Right renal cortex interstitium (tissue), 3 donors: ENCODE data around the gene PDF. TPM values are rescaled to one million over a fixed set of nuclear protein-coding genes. Genes with fewer than 3 reads are reported as not detected.

Source experiments
- DNase-seq, 3 donors: peaks; one replicate each; pipeline ENCODE4 v3.0.0-alpha.2; 2013; ENCODE audit warnings: low read depth in 3 of 3, low spot score in 2 of 3
- polyA plus RNA-seq, 3 donors: library from polyadenylated mRNA; unstranded; fragments of 120-200 nt; gene quantifications; one replicate each; pipeline ENCODE4 v1.2.1, GENCODE V29; 2013; ENCODE audit not compliant: insufficient read length in 3 of 3

Gene PDF
- polyA plus RNA-seq, 3 donors: 2.5 to 3.1 (median 2.6) TPM

GRCh38 chr16:69340095-69340644 lies 9.8 kb upstream of the PDF start:
- DNase-seq: no peak

- DNase-seq: peak; percentile 94 to 98 (median 94)
Observed at GRCh38 chr16:69339289-69340094, 9.1 kb upstream of the PDF start, which contains the start of the genes COG8 and NIP7. COG8 (minus strand) TSS chr16:69339564; CDS start chr16:69339552, 12 bp downstream. NIP7 (plus strand) TSS chr16:69339772; CDS start chr16:69339830, 58 bp downstream.

DNA sequence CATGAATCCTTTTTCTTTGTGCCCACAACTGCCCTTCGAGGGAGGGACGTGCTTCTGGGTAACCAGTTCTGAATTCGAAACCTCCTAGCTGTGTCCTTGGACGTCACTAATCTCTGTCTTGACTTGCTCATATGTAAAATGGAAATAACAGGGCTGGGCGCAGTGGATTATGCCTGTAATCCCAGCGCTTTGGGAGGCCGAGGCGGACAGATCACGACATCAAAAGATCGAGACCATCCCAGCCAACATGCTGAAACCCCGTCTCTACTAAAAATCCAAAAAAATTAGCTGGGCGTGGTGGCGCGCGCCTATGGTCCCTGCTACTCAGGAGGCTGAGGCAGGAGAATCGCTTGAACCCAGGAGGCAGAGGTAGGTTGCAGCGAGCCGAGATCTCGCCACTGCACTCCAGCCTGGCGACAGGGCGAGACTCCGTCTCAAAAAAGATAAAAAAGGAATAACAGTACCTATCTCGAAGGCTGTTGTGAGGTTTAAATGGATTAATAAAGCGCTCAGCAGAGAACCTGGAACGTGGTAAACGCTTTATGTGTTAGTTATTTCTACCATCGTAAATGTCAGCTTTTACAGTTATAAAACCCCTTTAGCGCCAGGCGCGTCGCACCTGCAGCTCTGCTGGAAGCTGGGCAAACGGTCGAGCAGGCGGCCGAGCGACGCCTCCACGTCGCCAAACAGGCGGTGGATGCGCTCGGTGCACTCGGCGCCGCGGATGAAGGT lies 8.3 kb upstream of the PDF start:
- no peak for DNase-seq

GRCh38 chr16:69334696-69335095 lies 4.3 kb upstream of the PDF start:
- DNase-seq: no peak

DNA sequence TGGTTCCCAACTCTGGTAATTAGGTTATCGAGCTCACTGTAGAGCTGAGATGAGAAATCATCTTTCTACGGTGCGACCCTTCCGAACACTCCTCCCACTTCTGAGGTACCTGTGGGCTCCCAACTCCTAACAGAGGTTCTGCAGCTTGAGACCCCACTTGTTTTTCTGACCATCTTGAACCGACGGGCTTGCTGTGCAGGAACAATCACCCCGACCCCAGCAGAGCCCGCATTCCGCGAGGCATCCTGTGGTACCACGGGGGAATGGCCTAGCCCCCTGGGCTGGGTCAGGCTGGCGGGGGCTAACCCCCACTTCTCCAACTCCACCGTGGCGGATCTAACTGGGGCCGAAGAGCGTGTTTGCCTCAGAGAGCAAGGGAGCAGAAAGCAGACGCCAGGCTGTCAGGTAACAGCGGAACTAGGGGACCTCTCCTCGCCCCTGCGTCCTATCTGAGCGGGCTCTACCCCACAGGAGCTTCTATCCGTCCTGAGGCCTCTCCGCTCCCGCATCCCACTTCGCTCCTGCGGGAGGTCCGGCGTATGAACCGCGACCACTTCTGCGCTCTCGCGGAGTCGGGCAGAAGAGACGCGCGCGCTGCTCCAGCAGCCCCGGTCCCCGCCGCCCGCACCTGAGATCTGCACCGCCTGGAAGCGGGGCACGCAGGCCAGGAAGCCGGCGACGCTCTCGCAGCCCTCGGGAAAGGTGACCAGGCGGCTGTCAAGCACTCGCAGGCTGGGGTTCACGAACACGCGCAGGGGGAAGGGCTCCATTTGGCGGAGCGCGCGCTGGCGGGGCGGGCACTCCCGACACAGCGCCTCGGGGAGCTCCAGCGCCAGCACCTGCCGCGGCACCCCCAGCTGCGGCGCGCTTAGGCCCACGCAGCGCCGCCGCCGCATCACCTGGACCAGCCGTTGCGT lies 761 bp downstream of the PDF start:
- DNase-seq: no peak

GRCh38 chr16:69328854-69329316 lies 1.5 kb downstream of the PDF start:
- no peak for DNase-seq

- no peak for DNase-seq
Observed at GRCh38 chr16:69327585-69328310, 2.6 kb downstream of the PDF start.

- DNase-seq: no peak
Observed at GRCh38 chr16:69326172-69326873, 4.1 kb downstream of the PDF start.

DNA sequence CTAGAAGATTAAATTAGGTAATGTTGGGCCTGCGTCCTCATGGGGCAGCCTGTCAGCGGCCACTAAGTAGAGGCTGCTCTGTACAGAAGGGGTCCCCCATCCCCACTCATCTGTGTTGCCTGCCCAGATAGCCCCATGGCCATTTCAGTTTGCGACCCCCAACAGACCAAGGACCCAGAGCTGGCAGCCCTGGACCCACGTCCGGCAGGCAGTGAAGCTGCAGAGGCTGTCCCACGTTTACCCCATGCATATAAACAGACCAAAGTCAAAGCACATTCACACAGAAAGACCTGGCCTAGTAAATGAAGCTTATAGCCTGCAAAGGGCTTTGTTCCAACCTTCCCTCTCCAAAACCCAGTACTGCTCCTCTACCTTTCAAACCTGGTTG lies 4.6 kb downstream of the PDF start:
- no peak for DNase-seq

GRCh38 chr16:69324585-69325253 lies 5.7 kb downstream of the PDF start:
- DNase-seq: no peak

- no peak for DNase-seq
Observed at GRCh38 chr16:69324013-69324531, 6.3 kb downstream of the PDF start.

- no peak for DNase-seq
Observed at GRCh38 chr16:69323415-69323814, 7.0 kb downstream of the PDF start.

- no peak for DNase-seq
Observed at GRCh38 chr16:69322343-69322742, 8.0 kb downstream of the PDF start.

GRCh38 chr16:69321080-69321479 lies 9.3 kb downstream of the PDF start:
- DNase-seq: no peak

DNA sequence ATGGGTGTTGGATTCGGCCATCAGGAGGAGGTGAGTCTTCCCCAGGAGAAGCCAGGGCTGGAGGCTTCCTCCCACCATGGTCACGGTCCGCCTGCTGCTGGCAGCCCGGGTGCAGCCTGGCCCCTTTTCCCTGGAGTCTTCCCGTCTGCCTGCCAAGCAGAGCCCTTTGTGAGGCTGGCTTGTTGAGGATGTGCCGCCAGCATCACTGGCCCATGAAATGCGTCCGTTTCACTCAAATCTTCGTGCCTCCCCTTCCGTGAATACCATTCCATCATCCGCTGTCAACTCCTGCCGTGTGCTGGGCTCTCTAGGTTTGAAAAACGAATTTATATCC lies 9.7 kb downstream of the PDF start:
- no peak for DNase-seq

DNA sequence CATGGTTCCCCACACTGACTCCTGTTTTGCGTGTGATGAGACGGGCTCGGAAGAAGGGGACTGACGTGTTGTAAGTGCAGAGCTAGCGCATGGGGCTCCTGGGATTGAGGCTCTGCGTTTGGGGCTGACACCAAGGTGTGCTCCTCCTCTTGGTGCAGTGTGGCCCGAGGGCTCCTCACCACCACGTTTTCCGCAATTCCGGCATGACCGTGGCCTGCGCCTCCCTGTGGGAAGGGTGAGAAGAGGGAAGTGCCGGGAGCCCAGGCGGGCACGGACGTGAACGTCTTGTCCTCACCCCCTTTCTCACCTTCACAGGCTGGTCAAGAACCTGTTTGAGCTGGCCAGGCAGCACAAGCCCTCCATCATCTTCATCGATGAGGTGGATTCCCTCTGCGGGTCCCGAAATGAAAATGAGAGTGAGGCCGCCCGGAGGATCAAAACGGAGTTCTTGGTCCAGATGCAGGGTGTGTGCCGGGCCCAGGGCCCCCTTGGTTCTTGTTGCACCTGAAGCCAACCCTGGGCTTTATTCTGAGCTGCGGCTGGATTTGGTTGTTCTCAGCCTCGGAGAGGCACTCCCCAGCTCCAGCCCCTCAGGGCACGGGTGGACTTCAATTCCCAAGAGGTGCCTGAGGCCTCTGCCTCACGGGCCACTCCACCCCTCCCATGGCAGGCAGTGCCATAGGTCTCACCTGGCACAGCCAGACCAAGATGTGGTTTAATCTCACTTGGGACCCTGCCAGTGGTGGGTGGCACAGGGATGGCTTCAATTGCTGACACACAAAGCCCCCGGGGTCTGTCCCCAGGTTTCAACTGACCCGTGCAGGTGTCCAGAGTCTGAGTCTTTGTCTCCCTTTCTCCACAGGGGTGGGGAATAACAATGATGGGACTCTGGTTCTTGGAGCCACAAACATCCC lies 10.3 kb downstream of the PDF start:
- no peak for DNase-seq

DNA sequence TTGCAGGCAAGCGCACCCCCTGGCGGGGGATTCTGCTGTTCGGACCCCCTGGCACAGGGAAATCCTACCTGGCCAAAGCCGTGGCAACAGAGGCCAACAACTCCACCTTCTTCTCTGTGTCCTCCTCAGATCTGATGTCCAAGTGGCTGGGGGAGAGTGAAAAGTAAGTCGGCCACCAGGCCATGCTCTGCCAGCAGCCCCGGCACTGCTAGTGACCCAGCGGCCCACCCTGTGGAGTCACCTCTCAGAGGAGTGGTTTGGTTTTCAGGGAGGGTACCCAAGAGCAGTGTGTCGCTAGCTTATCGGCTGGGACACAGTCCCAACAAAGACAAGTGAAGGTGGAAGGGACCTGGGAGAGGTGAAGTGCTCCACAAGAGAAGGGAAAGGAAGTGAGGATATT lies 11.0 kb downstream of the PDF start:
- no peak for DNase-seq

DNA sequence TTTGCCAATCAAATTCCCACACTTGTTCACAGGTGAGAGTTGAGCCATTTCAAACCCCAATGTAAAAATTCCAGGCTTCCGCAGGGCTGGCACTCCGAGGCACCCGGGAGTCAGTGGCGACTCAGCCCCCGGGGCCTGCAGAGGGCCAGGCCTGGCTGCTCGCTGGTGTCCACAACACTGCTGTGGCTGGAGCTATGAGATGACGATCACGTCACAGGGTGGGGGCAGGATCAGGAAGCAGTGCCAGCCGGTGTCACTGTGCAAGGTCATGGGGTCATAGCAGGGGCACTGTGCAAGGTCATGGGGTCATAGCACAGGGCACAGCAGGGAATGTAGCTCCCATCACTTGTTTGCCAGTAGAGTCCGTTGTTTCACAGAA lies 11.5 kb downstream of the PDF start:
- no peak for DNase-seq
